DMS79 (cell line): ENCODE data around the gene SYNGR3.
"Not testable (repeated sequence)": the region's sequence is repeated elsewhere in the genome, so short reads cannot be mapped to it uniquely, and the experiment has no call there.

Experiments used
- DNase-seq: peaks from one replicate; lab custom pipeline; 2025; lab: John Stamatoyannopoulos, UW

SYNGR3 gene

DNA sequence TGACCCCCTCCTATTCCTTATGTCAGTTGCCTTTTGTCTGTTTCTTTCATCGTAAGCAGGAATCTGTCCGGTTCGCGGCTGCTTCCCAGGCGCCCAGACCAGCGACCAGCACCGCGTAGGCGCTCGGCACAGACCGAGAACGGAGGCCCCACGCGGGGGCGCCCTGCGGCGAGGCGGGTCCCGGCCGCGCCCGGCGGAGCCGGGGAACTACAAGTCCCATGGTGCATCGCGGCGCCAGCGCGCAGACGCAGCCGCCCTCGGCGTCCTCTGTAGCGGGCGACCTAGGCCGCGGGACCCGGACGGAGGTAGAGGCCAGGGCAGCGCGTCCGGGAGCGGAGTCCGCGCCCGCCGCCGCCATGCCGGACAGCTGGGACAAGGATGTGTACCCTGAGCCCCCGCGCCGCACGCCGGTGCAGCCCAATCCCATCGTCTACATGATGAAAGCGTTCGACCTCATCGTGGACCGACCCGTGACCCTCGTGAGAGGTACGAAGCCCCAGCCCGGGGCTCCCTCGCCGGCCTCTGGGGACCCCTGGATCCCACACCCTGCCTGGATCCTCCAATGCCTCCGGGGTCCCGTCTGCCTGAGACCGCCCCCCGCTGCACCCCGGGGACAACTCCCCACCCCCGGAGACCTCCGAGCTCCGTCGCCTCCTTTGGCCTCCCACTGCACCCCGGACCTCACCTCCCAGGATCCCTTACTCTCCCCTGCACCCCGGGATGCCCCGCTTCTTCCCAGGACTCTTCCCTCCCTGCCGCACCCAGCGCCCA, 30.3 kb upstream of the SYNGR3 start, which contains the start of gene NDUFB10:
TSS of gene NDUFB10 (plus strand) at position 270 of the 771 bp plus-strand sequence. CDS start at position 357, 87 bp downstream.
- peak; percentile 33 for DNase-seq

DNA sequence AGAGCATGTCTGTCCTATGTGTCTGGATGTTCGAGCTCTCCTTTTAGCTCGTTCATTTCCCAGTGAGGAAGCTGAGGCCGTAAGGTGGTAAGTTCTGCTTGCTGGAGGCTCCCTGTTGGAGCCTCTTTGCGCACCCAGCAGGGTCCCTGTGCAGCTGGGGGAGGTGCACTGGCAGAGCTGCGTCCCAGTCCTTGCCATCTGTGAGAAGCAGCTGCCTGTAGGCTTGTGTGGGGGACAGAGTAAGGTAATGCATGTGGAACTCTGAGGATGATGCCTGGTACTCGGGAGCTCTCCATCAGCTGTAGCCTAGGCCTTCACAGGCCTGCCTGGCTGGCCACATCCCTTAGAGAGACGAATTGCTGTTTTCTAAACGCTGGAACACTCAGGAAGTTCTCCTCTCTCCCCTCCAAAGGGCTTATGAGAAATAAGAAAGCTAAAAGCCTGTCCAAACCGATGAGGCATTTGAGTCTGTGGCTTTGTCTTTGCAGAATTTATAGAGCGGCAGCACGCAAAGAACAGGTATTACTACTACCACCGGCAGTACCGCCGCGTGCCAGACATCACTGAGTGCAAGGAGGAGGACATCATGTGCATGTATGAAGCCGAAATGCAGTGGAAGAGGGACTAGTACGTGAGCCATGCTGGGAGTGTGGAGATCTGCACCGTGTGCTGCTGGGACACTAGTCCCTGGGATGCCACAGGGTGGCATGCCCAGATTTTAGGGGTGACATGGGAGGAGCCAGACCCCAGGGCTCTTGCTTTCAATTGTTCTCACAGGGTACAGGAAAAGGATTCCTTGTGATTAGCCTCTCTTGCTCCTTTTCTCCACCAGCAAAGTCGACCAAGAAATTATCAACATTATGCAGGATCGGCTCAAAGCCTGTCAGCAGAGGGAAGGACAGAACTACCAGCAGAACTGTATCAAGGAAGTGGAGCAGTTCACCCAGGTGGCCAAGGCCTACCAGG, 28.8 kb upstream of the SYNGR3 start:
- DNase-seq, result no peak

DNA sequence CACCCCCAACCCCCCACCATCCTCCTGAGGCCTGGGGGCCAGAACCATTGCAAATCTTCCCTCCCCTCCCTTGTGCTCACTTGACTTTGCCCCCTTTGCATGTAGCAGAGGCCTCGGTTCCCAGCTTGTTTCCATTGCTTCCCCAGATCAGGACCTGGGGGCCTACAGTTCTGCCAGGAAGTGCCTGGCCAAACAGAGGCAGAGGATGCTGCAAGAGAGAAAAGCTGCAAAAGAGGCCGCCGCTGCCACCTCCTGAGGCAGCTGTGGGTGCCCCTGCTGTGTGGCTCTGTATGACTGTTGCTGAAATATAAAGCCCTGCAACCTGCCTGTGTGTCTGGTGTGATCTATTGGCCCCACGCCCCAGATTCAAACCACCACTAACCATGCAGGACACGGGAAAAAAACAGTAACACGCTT, 28.1 kb upstream of the SYNGR3 start:
- no peak for DNase-seq

DNA sequence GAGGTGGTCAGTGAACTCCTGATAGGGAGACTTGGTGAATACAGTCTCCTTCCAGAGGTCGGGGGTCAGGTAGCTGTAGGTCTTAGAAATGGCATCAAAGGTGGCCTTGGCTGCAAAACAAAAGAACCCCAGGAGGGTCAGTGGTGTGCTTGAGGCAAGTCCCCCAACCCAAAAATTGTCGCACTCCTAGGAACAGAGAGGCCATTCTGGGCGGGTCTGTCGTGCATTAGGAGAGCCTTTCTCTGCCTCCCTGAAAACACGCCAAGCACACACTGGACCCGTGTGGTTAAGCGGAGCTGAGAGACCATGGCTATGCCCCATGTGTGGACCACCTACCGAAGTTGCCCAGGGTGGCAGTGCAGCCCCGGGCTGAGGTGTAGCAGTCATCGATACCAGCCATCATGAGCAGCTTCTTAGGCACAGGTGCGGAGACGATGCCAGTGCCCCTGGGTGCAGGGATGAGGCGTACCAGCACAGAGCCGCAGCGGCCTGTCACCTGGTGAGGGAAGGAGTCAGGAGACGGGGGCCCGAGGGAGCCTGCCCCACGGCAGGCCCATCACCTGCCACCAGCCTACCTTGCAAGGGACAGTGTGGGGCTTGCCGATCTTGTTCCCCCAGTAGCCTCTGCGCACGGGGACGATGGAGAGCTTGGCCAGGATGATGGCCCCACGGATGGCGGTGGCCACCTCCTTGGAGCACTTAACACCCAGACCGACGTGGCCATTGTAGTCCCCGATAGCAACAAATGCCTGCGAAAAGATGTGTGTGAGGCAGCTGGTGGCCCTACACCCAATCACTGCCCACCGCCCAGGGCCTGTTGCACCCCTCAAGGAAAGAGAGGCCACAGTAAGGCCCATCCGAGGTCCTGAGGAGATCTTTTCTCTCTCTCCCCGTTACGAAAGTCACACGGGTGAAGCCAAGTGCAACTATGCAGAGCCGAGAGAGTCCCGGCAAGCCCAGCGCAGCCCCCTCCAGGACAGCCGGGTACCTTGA, 27.3 kb upstream of the SYNGR3 start:
- not testable (repeated sequence) for DNase-seq

DNA sequence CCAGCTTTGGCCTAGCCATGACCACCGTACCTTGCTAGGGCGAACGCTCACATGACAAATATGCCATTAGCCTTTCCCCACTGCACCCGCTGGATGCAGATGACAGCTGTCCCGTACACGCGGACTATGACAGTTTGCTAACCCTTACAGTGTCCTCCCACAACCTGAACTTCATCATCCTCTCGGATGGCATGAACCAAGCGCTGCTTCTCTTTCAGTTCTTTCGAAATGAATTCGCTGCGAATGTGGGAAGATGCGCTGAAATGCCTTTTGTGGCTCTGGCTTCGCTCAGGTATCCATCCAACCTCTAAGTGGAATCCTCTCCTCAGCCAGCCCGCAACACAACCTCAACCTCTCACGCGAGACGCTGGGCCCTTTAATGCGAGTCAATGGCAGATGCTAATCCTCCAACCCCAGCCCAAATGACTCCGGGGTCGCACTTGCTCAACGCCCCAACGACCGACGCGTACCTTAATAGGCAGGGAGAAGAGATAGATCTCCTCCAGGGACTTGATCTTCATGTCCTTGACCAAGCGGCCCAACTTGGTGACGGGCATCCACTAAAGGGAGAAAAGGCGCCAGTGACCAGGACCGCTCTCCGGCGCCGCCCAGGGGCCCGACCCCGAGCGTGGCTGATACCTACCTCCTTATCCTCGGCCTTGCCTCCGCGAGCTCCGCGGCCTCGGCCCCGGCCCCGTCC, 25.8 kb upstream of the SYNGR3 start:
- DNase-seq, result no peak

DNA sequence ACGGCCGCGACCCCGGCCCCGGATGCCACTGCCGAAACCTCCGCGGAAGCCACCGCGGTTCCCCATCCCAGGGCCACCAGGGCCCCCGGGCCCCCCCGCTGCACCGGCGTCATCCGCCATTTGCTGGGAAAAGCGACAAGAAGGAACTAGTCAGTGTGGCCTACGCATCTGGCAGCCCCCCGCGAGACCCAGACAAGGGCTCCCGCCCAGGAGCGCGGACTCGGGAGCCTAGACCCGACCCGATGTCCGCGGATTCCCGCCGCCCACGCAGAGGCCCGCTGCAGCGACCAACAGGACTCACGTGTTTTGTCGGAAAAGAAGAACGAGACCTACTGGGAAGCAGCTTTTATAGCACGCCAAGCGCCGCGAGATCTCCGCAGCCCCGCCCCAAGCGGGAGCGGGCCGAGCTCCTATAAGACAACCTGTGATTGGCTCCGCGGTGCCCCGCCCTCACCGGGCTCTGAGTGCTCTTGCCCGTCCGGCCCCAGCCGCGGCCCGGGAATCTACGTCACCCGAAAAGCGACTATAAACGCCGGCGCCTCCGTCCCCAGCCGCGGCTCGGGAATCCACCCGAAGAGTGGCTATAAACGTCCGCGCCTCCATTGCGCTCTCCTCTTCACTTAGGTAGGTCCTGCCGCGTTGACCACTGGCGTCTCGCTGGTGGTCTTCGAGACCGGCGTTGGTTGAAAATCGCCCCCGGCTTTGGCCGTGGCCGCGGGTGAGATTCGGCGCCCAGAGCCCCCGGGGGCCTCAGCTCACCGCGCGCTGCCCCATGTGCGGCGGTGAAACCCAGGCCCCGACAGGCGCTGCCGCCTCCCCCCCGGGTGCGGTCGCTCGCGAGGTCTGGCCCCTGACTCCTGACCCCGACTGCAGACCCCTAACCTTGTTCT, 25.0 kb upstream of the SYNGR3 start, which contains the start of gene RPS2:
TSS of gene RPS2 (minus strand) at position 321 of the 890 bp plus-strand sequence. CDS start at position 120, 201 bp downstream.
- peak; percentile 92 for DNase-seq

DNA sequence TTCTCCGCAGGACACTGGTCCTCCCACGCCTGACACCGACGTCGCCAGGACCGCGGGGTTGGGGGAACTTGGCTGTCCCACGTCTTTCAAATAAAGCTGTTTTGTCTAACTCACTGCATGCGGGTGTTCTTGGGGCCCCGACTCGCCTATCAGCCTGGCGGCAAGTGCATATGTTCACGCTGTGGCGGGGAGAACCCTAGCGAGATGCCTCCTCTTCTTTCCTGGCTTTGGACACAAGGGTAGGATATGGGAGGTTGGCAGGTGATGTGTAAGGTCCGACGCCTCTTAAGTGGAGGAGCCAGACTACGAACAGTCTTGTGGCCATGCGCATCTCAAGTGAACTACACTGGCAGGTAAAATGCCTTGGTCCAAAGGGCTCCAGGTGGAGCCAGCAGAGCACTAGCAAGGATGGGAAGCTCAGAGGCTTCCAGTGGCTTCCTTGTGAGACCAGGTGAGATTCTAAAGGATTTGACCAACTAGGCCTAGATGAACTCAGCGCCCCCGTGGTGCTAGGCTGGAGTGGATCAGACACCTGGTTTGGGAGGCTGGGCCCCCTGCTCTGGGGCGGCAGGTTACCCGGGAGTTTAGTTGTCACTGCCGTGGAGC, 24.3 kb upstream of the SYNGR3 start:
- DNase-seq, result no peak

DNA sequence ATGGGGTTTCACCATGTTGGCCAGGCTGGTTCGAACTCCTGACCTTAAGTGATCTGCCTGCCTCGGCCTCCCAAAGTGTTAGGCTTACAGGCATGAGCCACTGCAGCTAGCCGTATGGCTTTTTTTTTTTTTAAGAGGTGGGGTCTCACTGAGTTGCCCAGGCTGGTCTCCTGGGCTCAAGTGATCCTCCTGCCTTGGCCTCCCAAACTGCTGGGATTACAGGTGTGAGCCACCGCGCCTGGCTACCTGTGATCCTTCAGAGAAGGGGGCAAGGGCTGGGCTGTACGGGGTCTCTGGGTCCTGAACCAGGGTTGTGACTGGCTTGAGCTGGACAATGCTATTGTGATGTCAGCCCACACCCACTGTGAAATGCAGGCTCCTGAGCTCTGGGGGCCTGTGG, 23.3 kb upstream of the SYNGR3 start, which contains the start of gene RNF151:
TSS of gene RNF151 (plus strand) at position 397 of the 400 bp plus-strand sequence. CDS start 26 bp downstream, outside the sequence.
- no peak for DNase-seq

DNA sequence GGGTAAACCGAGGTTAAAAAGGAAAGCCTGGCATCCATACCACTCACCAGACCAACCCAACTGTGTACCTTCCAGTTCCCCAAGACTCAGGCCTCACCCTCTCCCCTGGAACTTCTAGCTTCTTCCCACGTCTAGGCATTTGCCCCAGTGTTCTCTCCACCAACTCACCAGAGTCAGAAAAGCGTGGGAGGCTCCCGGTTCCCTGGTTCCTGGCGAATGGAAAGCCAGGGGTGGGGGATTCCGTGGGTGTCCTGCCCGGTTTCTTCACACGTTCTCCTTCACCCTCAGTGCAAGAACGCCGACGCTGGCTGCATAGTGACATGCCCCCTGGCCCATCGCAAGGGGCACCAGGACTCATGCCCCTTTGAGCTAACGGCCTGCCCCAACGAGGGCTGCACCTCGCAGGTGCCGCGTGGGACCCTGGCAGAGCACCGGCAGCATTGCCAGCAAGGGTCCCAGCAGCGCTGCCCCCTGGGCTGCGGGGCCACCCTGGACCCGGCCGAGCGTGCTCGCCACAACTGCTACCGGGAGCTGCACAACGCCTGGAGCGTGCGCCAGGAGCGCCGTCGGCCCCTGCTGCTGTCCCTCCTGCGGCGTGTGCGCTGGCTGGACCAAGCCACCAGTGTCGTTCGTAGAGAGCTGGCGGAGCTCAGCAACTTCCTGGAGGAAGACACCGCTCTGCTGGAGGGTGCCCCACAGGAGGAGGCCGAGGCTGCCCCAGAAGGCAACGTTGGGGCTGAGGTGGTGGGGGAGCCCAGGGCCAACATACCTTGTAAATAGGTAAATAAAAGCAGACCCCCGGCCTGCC, 21.4 kb upstream of the SYNGR3 start:
- DNase-seq, result no peak

DNA sequence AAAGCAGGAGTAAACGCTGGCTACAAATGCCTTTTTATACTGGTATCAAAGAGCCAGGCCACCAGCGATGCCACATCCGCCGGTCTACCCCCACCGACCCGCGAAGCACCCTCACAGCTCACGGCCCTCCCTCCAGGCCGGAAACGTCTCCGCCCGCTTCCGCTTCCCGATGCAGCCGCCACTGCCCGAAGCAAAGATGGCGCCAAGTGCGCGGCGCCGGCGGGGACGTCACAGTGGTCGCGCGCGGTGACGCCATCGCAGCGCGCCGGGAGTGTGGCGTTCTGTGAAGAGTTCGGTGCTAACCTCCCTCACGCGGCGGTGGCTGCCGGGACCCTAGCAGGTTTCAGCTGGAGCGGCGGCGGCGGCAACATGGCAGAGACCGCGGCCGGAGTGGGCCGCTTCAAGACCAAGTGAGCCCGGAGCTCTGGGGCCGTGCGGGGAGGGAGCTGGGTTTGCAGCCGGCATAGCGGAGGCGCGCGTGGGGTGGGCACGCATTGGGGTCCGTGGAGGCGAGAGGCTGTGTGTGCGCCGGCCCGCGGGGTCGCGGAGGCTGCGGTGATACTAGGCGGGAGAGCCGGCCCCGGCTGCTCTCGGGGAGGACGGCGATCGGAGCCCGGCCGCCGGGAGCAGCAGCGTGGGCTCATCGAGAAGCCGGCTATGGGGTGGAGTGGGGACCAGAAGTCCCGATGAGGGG, 17.8 kb upstream of the SYNGR3 start, which contains the start of gene TBL3:
TSS of gene TBL3 (plus strand) at position 258 of the 694 bp plus-strand sequence. CDS start at position 370, 112 bp downstream.
- DNase-seq, result peak; percentile 68

DNA sequence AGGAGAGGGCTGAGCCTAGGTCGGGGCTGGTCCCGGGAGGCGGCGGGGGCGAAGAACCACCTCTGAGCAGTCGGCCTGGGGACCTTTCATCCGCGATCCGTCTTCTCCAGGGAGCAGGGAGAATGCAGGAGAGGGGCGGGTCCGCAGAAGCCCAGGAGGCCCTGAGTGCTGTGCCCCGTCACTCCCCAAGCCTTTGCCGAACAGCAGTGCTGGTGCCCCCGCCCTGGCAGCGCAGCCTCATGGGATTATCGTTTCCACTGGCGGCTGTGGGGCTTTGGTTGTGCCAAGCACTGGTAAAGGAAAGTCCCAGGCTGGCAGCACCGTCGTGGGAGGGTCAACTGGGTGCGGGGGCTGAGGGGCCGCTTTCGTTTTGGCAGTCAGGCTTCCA, 17.3 kb upstream of the SYNGR3 start:
- DNase-seq, result no peak

DNA sequence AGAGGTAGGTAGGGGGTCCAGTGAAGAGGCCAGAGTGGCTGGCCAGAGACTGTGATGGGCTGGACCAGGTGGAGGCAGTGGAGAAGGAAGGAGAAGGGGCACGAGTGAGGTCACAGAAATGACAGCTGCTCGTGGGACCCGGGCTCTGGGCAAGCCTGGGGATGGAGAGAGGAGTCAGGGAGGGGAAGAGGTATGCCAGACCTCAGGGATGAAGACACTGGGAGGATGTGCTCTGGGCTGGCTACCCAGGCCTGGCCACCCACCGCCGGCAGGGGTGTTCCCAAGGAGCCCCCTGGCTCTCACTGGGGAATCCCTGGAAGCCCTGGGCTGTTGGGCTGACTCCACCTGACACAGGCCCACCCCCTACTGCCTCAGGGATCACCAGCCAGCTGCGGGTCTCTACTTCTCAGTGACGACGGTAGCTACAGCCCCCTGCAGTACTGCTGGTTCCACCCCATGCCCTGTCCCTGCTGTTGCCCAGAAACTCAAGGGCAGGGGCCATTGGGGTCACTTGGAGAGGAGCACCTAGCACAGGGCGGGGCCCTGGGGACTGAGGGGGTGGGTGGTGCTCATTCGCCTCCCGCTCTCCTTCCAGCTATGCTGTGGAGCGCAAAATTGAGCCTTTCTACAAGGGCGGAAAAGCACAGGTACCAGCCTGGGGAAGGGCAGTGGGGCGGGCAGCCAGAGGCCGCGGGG, 16.2 kb upstream of the SYNGR3 start:
- DNase-seq, result no peak

DNA sequence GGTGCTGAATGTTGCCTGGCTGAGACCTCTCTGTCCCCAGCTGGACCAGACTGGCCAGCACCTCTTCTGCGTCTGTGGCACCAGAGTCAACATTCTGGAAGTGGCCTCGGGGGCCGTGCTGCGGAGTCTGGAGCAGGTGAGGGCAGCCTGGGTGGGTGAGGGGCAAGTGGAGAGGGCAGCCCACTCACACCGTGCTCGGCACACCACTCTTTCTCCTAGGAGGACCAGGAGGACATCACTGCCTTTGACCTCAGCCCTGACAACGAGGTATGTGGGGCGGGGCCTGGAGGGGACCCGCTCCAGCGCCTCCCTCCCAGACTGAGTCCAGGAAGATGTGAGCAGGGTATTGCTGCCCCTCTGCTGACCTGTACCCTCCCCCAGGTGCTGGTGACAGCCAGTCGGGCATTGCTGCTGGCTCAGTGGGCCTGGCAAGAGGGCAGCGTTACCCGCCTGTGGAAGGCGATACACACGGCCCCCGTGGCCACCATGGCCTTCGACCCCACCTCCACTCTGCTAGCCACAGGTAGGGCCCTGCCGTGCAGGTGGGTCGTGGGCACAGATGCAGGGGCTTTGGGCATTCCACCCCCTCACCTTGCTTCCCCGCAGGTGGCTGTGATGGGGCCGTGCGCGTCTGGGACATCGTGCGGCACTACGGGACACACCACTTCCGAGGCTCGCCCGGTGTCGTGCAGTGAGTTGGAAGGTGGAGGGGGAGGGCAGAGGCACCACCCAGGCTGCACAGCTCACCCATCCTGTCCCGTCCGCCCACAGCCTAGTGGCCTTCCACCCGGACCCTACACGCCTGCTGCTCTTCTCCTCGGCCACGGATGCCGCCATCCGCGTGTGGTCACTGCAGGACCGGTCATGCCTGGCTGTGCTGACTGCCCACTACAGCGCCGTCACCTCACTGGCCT, 15.4 kb upstream of the SYNGR3 start:
- DNase-seq, result no peak

DNA sequence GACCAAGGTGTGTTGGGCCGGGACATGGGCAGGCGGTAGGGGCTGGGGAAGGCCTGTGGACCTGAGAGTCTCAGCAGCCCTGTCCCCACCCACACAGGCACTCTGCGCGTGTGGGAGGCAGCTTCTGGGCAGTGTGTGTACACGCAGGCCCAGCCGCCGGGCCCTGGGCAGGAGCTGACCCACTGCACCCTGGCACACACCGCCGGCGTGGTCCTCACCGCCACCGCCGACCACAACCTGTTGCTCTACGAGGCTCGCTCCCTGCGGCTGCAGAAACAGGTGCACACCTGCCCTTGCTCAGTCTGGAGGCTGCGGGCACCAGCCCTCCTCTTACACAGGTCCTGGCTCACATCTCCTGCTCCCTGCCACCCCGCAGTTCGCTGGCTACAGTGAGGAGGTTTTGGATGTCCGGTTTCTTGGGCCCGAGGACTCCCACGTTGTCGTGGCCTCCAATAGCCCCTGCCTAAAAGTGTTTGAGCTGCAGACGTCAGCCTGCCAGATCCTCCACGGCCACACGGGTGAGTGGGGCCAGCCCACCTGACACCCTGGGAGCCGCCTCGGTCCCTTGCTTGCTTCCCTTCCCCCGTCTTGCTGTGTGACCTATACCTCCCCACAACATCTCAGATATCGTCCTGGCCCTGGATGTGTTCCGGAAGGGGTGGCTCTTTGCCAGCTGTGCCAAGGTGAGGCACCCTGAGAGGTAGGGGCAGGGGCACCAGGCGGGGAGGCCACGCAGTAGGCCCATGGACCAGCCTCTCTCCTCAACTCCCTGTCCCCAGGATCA, 14.1 kb upstream of the SYNGR3 start:
- DNase-seq, result no peak

DNA sequence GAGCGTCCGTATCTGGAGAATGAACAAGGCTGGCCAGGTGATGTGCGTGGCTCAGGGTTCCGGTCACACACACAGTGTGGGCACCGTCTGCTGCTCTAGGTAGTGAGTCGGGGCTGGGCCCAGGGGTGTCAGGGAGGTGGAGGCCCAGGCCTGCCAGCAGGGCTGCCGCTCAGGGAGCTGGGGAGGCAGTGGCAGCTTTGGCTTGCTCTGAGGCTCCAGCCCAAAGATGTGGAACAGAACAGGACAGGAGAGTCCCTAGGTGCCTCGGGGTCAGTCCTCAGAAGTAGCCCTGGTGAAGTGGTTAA, 13.6 kb upstream of the SYNGR3 start:
- no peak for DNase-seq
